NCI-H1092 (cell line): ENCODE measurements around the gene SELENOI.
"Not testable (repeated sequence)": the region's sequence is repeated elsewhere in the genome, so short reads cannot be mapped to it uniquely, and the experiment has no call there.

Source experiments
- DNase-seq: peaks from one replicate; lab custom pipeline; 2025; lab: John Stamatoyannopoulos, UW

The SELENOI gene

GRCh38 chr2:26345545-26346453 lies at the start of gene SELENOI:
Gene SELENOI, plus strand, starts transcription at chr2:26346143. Its CDS starts 90 bp downstream, at chr2:26346233.
- DNase-seq = peak; percentile 97

DNA sequence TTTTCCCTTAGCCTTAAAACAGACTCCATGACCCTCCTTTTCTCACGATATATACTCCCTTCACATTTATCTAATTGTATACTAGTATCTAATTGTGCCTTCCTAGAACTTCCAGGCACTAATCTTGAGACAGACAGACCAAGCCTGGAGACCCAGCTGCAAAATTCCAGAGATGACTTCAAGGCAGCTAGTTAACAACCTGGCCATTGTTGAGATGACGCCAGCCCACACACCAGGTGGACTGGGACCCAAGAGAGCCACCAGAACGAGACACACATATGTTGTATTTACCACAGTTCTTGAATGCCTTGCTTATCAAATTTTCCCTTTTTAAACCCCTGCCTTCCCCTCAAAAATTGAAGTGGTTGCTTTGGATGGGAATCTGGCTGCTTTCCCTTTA lies 48.9 kb upstream of the SELENOI start:
- DNase-seq = no peak

GRCh38 chr2:26298286-26298637 lies 47.7 kb upstream of the SELENOI start:
- no peak for DNase-seq

- no peak for DNase-seq
Observed at GRCh38 chr2:26298638-26299393, 47.1 kb upstream of the SELENOI start.

GRCh38 chr2:26299471-26300101 lies 46.4 kb upstream of the SELENOI start:
- no peak for DNase-seq

DNA sequence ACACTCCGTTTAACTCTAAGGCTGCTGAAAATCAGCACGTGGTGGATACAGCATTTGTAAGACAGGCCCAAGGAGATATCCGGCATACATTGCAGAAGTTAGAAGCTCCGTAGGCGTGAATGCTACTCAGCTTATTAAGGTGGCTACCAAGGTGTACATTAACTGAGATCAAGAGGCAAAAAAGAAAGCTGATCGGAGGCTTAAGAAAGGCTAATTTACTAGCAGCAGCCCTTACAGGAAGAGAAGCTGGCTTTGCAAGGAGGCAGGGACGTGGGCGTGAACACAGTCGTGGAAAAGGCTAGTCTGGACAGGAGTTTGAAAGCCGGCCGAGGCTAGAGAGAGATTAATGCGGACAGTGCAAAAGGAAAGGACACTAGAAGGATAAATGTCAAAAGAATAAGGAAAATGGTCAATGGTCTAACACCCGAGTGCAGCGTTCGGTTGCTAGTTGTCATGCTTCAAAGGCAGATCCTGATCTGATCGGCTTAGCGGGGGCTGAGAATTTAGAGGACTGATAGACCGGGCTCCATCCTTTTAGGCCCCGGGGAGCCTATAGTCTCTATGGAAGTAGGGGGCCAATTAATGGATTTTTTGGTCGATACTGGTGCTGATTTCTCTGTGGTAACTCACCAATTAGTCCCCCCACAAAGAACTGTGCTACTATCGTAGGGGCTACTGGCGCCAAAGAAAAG lies 45.6 kb upstream of the SELENOI start:
- no peak for DNase-seq

- DNase-seq = no peak
Observed at GRCh38 chr2:26302846-26303245, 43.1 kb upstream of the SELENOI start.

DNA sequence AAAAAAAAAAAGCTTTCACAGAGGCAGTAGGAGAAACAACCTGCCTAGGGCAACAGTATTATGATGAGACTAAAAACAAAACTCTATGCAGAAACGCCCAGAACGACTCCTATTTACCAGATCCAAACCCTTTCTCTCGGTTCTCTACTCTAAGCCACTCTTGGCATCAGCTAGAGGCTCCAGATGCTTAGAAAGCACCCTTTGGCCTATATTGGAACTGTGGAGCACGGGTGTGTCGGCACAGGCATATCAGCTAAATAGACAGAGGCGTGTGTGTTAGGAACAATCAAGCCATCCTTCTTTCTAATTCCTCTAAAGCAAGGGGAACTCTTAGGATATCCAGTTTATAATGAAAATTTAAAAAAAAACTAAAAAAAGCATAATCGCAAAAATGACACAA lies 40.8 kb upstream of the SELENOI start:
- not testable (repeated sequence) for DNase-seq

DNA sequence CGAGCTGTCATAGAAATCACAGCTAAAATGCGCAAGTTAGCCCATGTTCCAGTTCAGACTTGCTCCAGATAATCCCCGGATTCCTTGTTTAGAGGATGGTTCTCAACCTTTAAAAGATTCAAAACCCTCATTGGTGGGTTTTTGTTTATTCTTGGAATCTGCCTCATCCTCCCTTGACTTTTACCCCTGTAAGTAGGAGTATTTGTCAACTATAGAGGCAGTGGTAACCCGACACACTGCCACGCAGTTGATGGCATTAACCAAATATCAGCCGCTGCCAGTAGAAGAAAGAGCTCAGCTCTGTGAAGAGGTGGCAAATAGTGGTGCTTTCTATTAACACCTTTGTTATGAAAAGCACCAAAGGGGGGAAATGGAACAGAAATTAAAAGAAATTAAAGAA lies 40.4 kb upstream of the SELENOI start:
- DNase-seq = no peak

- no peak for DNase-seq
Observed at GRCh38 chr2:26309921-26310320, 36.0 kb upstream of the SELENOI start.

DNA sequence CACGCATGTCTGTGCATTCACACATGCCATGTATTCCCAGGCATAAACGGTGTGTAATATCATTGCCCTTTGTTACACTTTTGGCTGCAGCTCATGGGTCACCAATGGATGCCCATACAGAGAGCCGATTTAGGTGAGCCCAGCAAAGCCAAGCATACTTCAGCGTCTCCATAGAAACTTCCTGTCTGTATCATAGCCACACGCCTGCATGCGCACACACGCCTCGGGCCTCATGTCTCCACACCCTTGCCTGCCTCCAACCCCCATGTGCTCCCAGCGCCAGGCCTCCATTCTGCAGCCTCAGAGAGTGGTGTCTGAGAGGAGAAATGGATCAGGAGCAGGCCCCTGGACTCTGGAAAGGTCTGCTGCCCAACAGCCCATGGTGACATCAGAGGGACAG lies 33.5 kb upstream of the SELENOI start:
- DNase-seq = no peak

- DNase-seq = no peak
Observed at GRCh38 chr2:26313446-26313845, 32.5 kb upstream of the SELENOI start.

DNA sequence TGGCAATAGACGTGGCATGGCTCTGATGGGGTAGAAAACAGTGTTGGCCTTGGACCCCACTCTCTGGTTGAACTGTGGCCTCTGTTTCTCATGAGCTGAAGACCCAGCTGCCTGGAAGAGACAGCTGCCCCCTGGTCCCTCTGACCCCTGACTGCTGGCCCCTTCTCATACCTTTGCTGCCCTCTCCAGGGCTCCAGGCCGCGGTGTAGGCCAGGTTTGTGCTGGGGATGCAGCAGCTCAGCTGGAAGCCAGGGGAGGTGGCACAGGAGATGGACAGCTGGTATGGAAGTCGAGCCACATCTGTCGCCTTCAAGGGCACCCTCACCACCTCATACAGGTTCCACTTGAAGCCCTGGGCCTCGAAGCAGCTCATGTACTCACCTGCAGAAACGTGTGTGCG lies 31.7 kb upstream of the SELENOI start:
- DNase-seq = no peak

GRCh38 chr2:26316041-26316440 lies 29.9 kb upstream of the SELENOI start:
- no peak for DNase-seq

DNA sequence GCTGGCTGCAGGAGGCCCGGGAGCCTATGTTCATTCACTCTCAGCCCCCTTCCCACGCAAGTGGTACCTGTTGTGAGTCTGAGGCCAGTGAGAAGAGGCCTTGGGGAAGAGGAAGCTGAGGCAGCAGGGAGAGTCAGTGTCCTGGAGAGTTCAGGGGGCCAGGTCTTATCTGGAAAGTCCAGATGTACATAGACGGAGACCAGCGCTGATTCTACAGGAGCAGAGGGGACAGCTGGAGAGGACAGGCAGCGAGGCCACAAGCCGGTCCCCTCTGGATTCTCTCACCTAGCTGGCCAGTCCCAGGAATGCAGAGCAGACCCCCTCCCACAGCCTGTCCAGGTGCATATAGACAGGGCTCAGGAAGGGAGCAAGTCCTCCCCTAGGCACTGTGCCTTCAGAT lies 29.1 kb upstream of the SELENOI start:
- DNase-seq = no peak

DNA sequence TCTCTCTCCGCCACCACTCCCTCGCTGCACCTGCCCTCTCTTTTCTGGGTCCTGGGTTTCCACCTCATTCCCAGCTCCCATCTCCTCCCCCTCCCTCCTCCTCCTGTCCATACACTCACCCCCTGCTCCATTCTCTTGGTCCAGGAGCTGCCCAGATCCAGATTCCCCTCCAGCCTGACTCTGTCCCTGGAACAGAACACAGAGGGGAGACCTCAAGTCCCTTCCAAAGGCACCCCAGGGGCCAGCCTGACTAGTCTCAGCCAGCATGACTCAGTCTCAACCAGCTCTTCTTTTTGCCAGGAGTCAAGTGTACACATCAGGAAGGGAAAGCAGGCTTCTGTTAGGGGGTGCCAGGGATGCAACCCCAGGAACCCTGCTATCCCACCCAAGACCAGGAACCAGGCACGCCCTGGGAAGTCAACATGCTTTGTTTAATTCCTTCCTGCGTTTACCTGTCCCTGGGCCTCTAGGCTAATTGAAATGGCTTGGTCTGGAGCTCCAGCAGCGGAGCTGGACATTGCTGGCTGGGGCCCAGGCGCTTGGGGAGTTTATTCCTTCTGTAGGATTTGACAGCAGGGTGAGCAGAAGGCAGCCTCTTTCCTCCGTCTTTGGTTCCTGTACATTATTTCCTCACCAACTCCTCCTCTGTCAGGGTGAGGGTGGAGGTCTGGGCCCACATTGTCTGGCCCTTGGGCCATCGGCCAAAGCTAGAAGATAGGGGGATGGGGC lies 28.4 kb upstream of the SELENOI start:
- DNase-seq = no peak

DNA sequence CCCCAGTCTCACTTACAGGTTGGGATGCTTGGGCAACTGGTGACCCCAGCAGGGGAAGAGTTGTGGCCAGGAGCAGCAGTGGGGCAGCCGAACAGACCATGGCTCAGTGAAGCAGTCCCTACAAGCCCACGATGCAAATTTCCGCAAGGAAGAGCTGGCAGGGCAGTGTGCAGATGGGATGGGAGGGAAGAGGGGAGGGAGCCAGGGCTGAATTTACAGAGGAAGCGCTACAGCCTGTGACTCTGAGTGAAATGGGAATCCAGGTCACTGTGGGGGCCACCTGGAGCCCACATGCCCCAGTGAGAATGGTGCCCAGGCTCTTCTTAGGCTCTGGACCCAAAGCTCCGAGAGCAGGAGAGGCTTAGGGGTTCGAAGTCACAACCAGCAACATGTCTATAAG lies 27.0 kb upstream of the SELENOI start:
- DNase-seq = no peak

- DNase-seq = not testable (repeated sequence)
Observed at GRCh38 chr2:26324479-26324878, 21.5 kb upstream of the SELENOI start.

GRCh38 chr2:26324903-26325302 lies 21.0 kb upstream of the SELENOI start:
- DNase-seq = no peak

DNA sequence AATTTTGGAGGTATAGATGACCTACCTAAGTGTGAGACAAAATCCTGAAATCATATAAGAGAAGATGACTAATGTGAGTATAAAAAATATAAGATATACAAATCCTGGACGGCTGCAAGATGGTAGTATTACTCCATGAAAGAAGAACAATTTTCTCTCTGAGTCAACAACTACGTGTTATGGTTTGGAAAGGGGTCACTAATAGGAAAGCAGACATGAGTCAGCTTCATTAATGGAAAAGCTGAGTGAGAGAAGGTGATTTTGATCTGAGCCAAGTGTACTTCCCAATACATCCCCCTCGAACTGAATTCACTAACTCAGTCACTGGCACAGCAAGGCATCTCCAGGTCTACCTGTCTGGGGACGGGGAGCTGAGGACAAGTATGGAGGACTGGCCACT lies 20.1 kb upstream of the SELENOI start:
- DNase-seq = no peak

- no peak for DNase-seq
Observed at GRCh38 chr2:26326514-26326913, 19.4 kb upstream of the SELENOI start.
